Spleen (tissue), 11 donors: ENCODE data around the gene EHMT1. TPM values are rescaled to one million over a fixed set of nuclear protein-coding genes. Genes with fewer than 3 reads are reported as not detected.
A peak's percentile ranks its signal among the peaks of the same experiment; 100 is the strongest.
"Not testable (repeated sequence)": the region's sequence is repeated elsewhere in the genome, so short reads cannot be mapped to it uniquely, and the experiment has no call there.

Source experiments
- DNase-seq: peaks from one replicate; pipeline ENCODE4 v3.0.0-alpha.2; 2020
- H3K27ac ChIP-seq, 8 donors: fragments of 200-600 bp; sonication (generic) in 7 of 8; 1 replicate in 4 of 8; 2 replicates in 4 of 8; pipeline versions ENCODE4 v1.5.0 to v1.8.0; 2016 to 2021; ENCODE audit warnings: inconsistent platforms in 4 of 8, mild to moderate bottlenecking in 4 of 8, moderate library complexity in 1 of 8
- H3K27me3 ChIP-seq, 7 donors: fragments of 200-600 bp; sonication (generic) in 6 of 7; replicated peaks in 1 of 7; 1 replicate in 4 of 7; 2 replicates in 3 of 7; pipeline versions ENCODE4 v1.5.0 to v1.8.0; 2016 to 2021; ENCODE audit warnings: inconsistent platforms in 3 of 7, mild to moderate bottlenecking in 1 of 7
- H3K36me3 ChIP-seq, 6 donors: fragments of 200-600 bp; sonication (generic) in 5 of 6; 1 replicate in 4 of 6; 2 replicates in 2 of 6; pipeline versions ENCODE4 v1.5.0 to v1.8.0; 2016 to 2021; ENCODE audit warnings: inconsistent platforms in 2 of 6
- H3K4me1 ChIP-seq, 6 donors: fragments of 200-600 bp; sonication (generic) in 5 of 6; 1 replicate in 3 of 6; 2 replicates in 3 of 6; pipeline versions ENCODE4 v1.5.0 to v1.8.0; 2016 to 2021; ENCODE audit warnings: inconsistent platforms in 3 of 6
- H3K4me3 ChIP-seq, 8 donors: fragments of 200-600 bp; sonication (generic) in 7 of 8; 1 replicate in 4 of 8; 2 replicates in 4 of 8; pipeline versions ENCODE4 v1.5.0 to v1.8.0; 2016 to 2021; ENCODE audit warnings: inconsistent platforms in 4 of 8, mild to moderate bottlenecking in 4 of 8, moderate library complexity in 2 of 8
- H3K9me3 ChIP-seq, 8 donors: fragments of 200-600 bp; sonication (generic) in 7 of 8; 1 replicate in 4 of 8; 2 replicates in 4 of 8; pipeline versions ENCODE4 v1.5.0 to v1.8.0; 2016 to 2021; ENCODE audit warnings: inconsistent platforms in 4 of 8
- POLR2A ChIP-seq, 3 donors: fragments of 450-650 bp; IDR thresholded peaks; one replicate each; pipeline ENCODE4 v1.5.1; 2017; ENCODE audit warnings: antibody characterized with exemption in 3 of 3, mild to moderate bottlenecking in 1 of 3
- POLR2AphosphoS5 ChIP-seq, 3 donors: sonication (generic); formaldehyde crosslinking; IDR thresholded peaks; one replicate each; pipeline ENCODE4 v1.5.1; 2017; ENCODE audit warnings: antibody characterized with exemption in 3 of 3
- WGBS, 5 donors: extraction: QIAGEN DNeasy Blood & Tissue Kit in 3 of 5; methylation state at CpG; one replicate each; pipeline versions ENCODE4 v1.1.5 to v1.1.7; 2013 to 2018; 5-methylcytosine and 5-hydroxymethylcytosine counted together
- intact Hi-C: fragments of 100-400 bp; cut with DNase I; formaldehyde crosslinking; loops from one replicate; pipeline ENCODE4 v1.15.0; 2023; ENCODE audit warnings: low total_unique reads
- polyA plus RNA-seq, 3 donors: library from polyadenylated mRNA; stranded (reverse); fragments of 200-250 nt; gene quantifications; one replicate each; pipeline ENCODE4 v1.2.1, GENCODE V29; 2013
- total RNA-seq, 7 donors: library from RNA; depleted of rRNA in 3 of 7; stranded (reverse); fragments of >200 nt in 3 of 7; fragmentation: NEBNext Ultra II Directional in 4 of 7; extraction: Animal tissue kit (Norgen Biotek cat#: 25700) in 4 of 7; gene quantifications; one replicate each; pipeline versions ENCODE4 v1.1.0 to v1.2.1, GENCODE V29; 2016 to 2021
- TF ChIP-seq, protein P1 (sequence below), 11 experiments: fragments of 200-600 bp in 7 of 11; fragments of 450-650 bp in 4 of 11; sonication (generic) in 4 of 11; IDR thresholded peaks in 8 of 11; conservative IDR thresholded peaks in 3 of 11; 1 replicate in 7 of 11; 2 replicates in 4 of 11; pipeline versions ENCODE4 v1.4.0 to v1.8.0; 2016 to 2021; ENCODE audit warnings: antibody characterized with exemption in 11 of 11, inconsistent platforms in 4 of 11, mild to moderate bottlenecking in 1 of 11
- donor health status: healthy with polysubstance abuse.
- donor health status: DM: no; HTN: no; CAD: no; lungs with moderate emphysema.
- donor health status: DM: no; HTN: no; CAD: no.
- donor health status: Bipolar disorder and iron deficiency.
- donor health status: healthy.
- donor health status: DM: no; HTN: no; CAD: no.
- donor health status: DM: yes; HTN: yes; CAD: no.

EHMT1 gene
- total and polyA plus RNA-seq, 10 donors, result 35.5 to 163 (median 122) TPM

DNA sequence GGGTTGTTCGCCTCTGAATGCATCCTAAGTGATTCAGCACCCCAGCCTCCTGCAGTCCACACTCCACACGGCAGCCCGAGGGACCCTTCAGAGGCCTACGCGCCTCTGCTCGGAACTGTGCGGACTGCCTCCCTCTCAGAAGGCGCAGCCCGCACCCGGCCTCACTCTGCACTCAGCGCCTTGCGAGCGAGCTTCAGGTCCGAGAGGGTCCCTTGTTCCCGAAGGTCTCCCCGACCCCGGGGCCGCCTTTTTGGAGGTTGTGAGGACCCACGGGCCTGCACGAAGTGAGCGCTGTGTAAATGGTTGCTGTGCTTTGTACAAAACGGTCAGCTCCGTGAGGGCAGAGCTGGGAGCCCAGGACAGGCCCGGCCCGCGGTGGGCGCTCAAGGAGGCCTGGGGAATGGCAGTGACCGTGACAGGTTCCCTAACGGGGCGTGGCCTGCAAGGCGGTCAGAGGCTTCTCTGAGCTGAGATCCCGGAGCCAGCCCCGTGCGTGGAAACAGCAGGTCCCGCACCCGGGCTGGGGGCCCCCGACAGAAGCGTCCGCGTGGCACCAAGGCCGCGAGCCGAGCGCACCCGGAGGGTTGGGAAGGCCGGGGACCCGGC, 258.1 kb downstream of the EHMT1 start:
- Histone ChIP-seq H3K27ac (no peak overlapping the region), H3K27me3 (peaks cover 5 to 86% (median 43%) of the 10 kb centered on the region in 7 donors), H3K4me1 (peaks cover 0 to 14% (median 8%) of the 10 kb centered on the region in 6 donors), H3K9me3 (peaks cover 0 to 4% (median 0%) of the 10 kb centered on the region in 8 donors), H3K36me3 (no peaks in the 10 kb centered on the region), H3K4me3 (peak overlapping the region in 2 of 8 donors; percentile 3 to 66)
- TF ChIP-seq, protein P1, sequence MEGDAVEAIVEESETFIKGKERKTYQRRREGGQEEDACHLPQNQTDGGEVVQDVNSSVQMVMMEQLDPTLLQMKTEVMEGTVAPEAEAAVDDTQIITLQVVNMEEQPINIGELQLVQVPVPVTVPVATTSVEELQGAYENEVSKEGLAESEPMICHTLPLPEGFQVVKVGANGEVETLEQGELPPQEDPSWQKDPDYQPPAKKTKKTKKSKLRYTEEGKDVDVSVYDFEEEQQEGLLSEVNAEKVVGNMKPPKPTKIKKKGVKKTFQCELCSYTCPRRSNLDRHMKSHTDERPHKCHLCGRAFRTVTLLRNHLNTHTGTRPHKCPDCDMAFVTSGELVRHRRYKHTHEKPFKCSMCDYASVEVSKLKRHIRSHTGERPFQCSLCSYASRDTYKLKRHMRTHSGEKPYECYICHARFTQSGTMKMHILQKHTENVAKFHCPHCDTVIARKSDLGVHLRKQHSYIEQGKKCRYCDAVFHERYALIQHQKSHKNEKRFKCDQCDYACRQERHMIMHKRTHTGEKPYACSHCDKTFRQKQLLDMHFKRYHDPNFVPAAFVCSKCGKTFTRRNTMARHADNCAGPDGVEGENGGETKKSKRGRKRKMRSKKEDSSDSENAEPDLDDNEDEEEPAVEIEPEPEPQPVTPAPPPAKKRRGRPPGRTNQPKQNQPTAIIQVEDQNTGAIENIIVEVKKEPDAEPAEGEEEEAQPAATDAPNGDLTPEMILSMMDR (IDR thresholded peaks at IDR 0.05 in 8 of 11, conservative IDR thresholded peaks at IDR 0.05 in 3 of 11), result no peak
- WGBS, 5 donors, result 48 to 71% (median 63%) methylated on average over 23 to 47 of the region's 47 CpGs
- no peak for DNase-seq
- intact Hi-C loops, result no loop called here

DNA sequence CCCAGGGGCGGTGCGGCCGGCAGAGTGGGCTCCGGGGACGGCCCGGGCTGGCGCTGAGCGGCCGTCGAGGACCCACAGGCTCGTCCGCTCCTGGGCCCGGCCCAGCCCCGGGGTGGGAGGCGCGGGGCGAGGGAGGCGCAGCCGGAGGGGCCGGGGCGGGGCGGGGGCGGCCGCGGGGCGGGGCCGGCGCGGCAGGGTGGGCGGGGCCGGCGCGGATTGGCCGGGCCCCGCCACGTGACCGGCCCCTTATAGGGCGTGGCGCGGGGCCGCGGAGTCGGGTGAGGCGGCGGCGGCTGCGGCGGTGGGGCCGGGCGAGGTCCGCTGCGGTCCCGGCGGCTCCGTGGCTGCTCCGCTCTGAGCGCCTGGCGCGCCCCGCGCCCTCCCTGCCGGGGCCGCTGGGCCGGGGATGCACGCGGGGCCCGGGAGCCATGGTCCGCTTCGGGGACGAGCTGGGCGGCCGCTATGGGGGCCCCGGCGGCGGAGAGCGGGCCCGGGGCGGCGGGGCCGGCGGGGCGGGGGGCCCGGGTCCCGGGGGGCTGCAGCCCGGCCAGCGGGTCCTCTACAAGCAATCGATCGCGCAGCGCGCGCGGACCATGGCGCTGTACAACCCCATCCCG, 258.8 kb downstream of the EHMT1 start, which contains the start of gene CACNA1B:
TSS of gene CACNA1B (plus strand) at position 277 of the 617 bp plus-strand sequence. CDS start at position 429, 152 bp downstream.
- 3 to 9% (median 4%) methylated on average over 23 to 91 of the region's 95 CpGs for WGBS, 5 donors
- Histone ChIP-seq H3K4me3 (peak within 1 kb of the TSS; percentile 21 to 66 (median 38)), H3K4me1 (peaks cover 0 to 14% (median 8%) of the 10 kb centered on the region in 6 donors), H3K27me3 (peaks cover 5 to 82% (median 43%) of the 10 kb centered on the region in 7 donors)
- H3K9me3 ChIP-seq, DNase-seq, H3K27ac ChIP-seq, H3K36me3 ChIP-seq, intact Hi-C loops: not testable (repeated sequence)

- WGBS, 5 donors, result 3 to 5% (median 4%) methylated on average over 21 to 101 of the region's 101 CpGs
- H3K4me1 ChIP-seq, result peaks cover 0 to 14% (median 8%) of the 10 kb centered on the region in 6 donors
- H3K9me3 ChIP-seq, result peaks cover 0 to 4% (median 0%) of the 10 kb centered on the region in 8 donors
- no peak overlapping the region for H3K27ac ChIP-seq
- TF ChIP-seq POLR2A (IDR thresholded peaks at IDR 0.05), result no peak
- TF ChIP-seq, protein P1 (IDR thresholded peaks at IDR 0.05 in 8 of 11, conservative IDR thresholded peaks at IDR 0.05 in 3 of 11), result no peak
- TF ChIP-seq POLR2AphosphoS5 (IDR thresholded peaks at IDR 0.05), result no peak
- peaks cover 5 to 77% (median 43%) of the 10 kb centered on the region in 7 donors for H3K27me3 ChIP-seq
- no peak for DNase-seq
- peak overlapping the region; percentile 21 to 66 (median 38) for H3K4me3 ChIP-seq
- intact Hi-C loops, result no loop called here
- no peaks in the 10 kb centered on the region for H3K36me3 ChIP-seq
Observed at GRCh38 chr9:137878146-137878941, 259.5 kb downstream of the EHMT1 start.

- DNase-seq, result no peak
- peak overlapping the region in 2 of 8 donors; percentile 39 to 66 for H3K4me3 ChIP-seq
- no peaks in the 10 kb centered on the region for H3K36me3 ChIP-seq
- peaks cover 0 to 14% (median 8%) of the 10 kb centered on the region in 6 donors for H3K4me1 ChIP-seq
- H3K27ac ChIP-seq, result no peak overlapping the region
- H3K27me3 ChIP-seq, result peaks cover 5 to 71% (median 43%) of the 10 kb centered on the region in 7 donors
- intact Hi-C loops, result no loop called here
- peaks cover 0 to 4% (median 0%) of the 10 kb centered on the region in 8 donors for H3K9me3 ChIP-seq
- 70 to 88% (median 83%) methylated on average over 14 to 20 of the region's 20 CpGs for WGBS, 5 donors
- TF ChIP-seq, protein P1 (IDR thresholded peaks at IDR 0.05 in 8 of 11, conservative IDR thresholded peaks at IDR 0.05 in 3 of 11), result no peak
- TF ChIP-seq POLR2AphosphoS5 (IDR thresholded peaks at IDR 0.05), result no peak
- no peak for TF ChIP-seq POLR2A (IDR thresholded peaks at IDR 0.05)
Observed at GRCh38 chr9:137879052-137879451, 260.2 kb downstream of the EHMT1 start.
